HG03354 (cell line): Measurements from ENCODE around the gene IL3.

ENCODE experiments used
- ATAC-seq: cut with Tn5 transposase; IDR thresholded peaks from one replicate; pipeline ENCODE4 v1.9.1; 2021; ENCODE audit warnings: mild to moderate bottlenecking; ENCODE audit not compliant: unreplicated experiment, poor library complexity, severe bottlenecking

The IL3 gene

GRCh38 chr5:132055441-132055807 lies 5.0 kb upstream of the IL3 start:
- ATAC-seq: no peak

- ATAC-seq: no peak
Observed at GRCh38 chr5:132055808-132056609, 4.4 kb upstream of the IL3 start.

- no peak for ATAC-seq
Observed at GRCh38 chr5:132056610-132057497, 3.6 kb upstream of the IL3 start.

- no peak for ATAC-seq
Observed at GRCh38 chr5:132057498-132058255, 2.8 kb upstream of the IL3 start.

- no peak for ATAC-seq
Observed at GRCh38 chr5:132058646-132059042, 1.8 kb upstream of the IL3 start.

- no peak for ATAC-seq
Observed at GRCh38 chr5:132059043-132059695, 1.3 kb upstream of the IL3 start.

GRCh38 chr5:132059696-132060500 lies 557 bp upstream of the IL3 start:
- ATAC-seq: no peak

GRCh38 chr5:132063090-132063911 lies 2.8 kb downstream of the IL3 start:
- ATAC-seq: peak; percentile 70

- no peak for ATAC-seq
Observed at GRCh38 chr5:132064140-132064539, 3.7 kb downstream of the IL3 start.

GRCh38 chr5:132064738-132065331 lies 4.4 kb downstream of the IL3 start:
- ATAC-seq: peak; percentile 74

- ATAC-seq: peak; percentile 47
Observed at GRCh38 chr5:132065351-132065937, 5.0 kb downstream of the IL3 start.

GRCh38 chr5:132065951-132066701 lies 5.7 kb downstream of the IL3 start:
- no peak for ATAC-seq

- ATAC-seq: no peak
Observed at GRCh38 chr5:132066871-132067270, 6.4 kb downstream of the IL3 start.

- no peak for ATAC-seq
Observed at GRCh38 chr5:132067451-132067850, 7.0 kb downstream of the IL3 start.

GRCh38 chr5:132067941-132068808 lies 7.7 kb downstream of the IL3 start:
- ATAC-seq: no peak

- ATAC-seq: no peak
Observed at GRCh38 chr5:132069561-132069960, 9.1 kb downstream of the IL3 start.
